NCI-H187 (cell line): ENCODE data around the gene MOB3B.

ENCODE experiments used
- DNase-seq, 2 experiments: peaks; one replicate each; lab custom pipeline; 2025; lab: John Stamatoyannopoulos, UW

MOB3B gene

GRCh38 chr9:27388150-27388549 is 141.5 kb downstream of the MOB3B start:
- no peak for DNase-seq

DNA sequence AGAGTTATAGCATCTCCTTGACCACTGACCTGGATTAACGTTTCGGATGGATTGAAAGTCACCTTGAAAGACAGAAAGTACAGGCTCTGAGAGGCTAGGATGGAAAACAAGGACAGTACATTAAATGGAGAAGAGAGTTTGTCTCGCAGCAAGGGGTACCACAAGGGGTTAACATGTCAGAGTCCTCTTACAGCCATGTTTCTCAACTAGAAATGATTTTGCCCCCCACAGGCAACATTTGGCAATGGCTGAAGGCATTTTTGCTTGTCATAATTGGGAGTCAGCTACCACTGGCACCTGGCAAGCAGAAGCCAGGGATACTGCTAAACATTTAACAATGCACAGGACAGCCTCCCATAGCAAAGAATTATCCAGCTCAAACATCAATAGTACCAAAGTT is 141.9 kb downstream of the MOB3B start:
- DNase-seq = no peak

- no peak for DNase-seq
Observed at GRCh38 chr9:27386571-27387091, 143.0 kb downstream of the MOB3B start.

GRCh38 chr9:27385606-27386322 is 143.8 kb downstream of the MOB3B start:
- DNase-seq = peak; percentile 23 to 65

GRCh38 chr9:27384262-27385014 is 145.2 kb downstream of the MOB3B start:
- no peak for DNase-seq

GRCh38 chr9:27383524-27383923 is 146.1 kb downstream of the MOB3B start:
- no peak for DNase-seq

GRCh38 chr9:27382975-27383374 is 146.6 kb downstream of the MOB3B start:
- DNase-seq = no peak

DNA sequence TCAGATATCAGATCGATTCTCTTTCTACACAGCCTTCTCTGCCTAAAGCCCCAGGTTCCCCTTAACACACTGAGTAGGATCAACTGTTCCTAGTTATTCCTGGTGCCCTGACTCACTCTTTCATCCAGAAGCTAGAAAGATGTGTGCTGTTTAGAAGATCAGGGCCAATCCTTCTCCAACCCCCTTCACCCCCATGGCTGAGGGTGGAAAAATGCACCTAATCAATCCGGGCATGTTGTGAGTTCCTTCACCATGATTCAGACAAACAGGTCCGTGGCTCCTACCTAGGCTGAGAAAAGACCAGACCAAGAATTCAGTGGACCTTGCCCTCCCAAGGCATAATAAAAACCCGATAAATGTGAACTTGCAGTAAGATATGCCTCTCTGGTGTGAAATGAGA is 147.3 kb downstream of the MOB3B start:
- DNase-seq = no peak

- DNase-seq = no peak
Observed at GRCh38 chr9:27379311-27380251, 150.0 kb downstream of the MOB3B start.

DNA sequence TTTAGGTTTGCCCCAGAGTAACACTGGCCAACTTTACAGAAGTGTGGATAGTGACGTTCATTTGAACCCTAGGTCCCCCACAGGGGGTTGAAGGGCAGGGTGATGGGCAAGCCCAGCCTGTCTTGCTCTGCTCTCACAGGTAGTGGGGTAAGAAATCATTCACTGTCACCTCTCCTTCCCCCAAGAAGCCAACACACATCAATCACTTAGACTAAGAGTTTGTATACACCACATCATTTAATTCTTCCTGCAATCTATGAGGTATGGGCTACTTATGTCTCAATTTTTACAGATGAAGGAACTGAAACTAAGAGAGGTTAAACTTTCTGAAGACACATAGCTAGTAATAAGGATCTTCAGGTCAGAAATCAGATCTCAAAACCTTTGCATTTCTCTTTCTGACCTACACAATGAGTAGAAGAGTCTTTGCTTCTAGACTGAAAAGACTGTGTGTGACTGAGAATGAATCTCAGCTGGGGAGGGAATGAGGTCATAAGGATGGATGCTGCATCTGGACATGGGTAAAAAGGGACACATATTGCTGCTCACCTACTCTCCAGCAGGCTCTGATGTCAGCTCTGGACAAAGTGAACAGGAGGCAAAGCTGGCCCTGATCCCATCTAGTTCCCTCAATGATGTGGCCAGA is 151.7 kb downstream of the MOB3B start:
- DNase-seq = no peak

DNA sequence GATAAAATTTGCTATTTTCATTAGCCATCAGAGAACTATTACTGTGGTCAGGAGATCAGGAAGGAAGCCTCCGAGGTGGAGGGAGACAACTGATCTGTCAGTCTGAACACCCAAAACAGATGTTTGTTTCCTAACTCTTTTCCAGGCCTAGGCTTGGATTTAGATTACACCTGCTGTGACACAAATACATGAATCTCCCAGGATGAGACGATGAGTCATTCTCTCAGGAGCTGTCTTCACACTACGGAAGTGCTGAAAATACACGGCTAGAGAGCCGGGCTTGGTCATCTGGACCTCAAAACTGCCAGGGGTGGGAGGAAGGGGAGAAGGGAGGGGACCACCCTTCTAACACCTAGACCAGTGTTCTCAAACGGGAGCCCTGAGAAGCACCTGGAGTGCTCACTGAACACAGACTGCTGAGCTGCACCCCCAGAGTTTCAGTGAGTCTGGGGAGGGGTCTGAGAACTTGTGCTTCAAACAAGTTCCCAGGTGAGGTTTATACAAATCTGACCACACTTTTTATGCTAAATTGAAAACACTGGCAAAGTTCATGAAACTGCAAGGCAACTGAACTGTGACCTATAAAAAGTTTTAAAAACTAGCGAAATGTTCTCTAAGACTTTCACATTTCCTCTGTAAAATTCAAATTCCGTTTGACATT is 152.3 kb downstream of the MOB3B start:
- DNase-seq = no peak

DNA sequence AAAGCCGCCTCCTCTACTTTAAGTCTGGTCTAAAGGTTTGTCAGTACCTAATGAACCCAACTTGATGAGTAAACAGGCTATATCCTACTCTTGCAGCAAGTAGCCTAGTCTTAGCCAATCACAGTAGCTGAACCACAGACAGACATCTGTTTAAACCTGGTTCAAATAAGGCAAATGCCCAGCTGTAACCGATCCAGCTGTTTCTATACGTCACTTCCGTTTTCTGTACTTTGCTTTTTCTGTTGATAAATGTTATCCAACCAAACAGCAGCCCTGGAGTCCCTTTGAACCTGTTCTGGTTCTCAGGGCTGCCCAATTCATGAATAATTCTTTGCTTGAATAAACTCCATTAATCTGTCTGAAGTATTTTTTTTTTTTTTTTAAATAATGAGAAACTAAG is 155.8 kb downstream of the MOB3B start:
- no peak for DNase-seq

DNA sequence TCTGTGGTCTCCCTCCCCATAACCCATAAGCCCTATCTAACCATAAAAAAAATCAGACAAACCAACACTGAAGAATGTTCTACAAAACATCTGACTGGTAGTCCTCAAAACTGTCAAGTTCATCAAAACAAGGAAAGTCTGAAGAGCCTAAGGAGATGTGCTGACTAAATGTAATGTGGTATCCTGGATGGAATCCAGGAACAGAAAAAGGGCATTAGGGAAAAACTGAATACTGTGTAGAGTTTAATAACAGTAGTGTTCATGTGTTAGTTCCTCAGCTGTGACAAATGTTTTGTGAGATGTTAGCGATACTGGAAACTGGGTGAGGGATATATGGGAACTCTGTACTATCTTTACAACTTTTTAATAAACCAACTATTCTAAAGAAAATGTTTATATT is 157.0 kb downstream of the MOB3B start:
- no peak for DNase-seq

GRCh38 chr9:27371382-27371781 is 158.2 kb downstream of the MOB3B start:
- no peak for DNase-seq

- no peak for DNase-seq
Observed at GRCh38 chr9:27369591-27369990, 160.0 kb downstream of the MOB3B start.

- DNase-seq = no peak
Observed at GRCh38 chr9:27368316-27368985, 161.2 kb downstream of the MOB3B start.

- no peak for DNase-seq
Observed at GRCh38 chr9:27367921-27368315, 161.7 kb downstream of the MOB3B start.

DNA sequence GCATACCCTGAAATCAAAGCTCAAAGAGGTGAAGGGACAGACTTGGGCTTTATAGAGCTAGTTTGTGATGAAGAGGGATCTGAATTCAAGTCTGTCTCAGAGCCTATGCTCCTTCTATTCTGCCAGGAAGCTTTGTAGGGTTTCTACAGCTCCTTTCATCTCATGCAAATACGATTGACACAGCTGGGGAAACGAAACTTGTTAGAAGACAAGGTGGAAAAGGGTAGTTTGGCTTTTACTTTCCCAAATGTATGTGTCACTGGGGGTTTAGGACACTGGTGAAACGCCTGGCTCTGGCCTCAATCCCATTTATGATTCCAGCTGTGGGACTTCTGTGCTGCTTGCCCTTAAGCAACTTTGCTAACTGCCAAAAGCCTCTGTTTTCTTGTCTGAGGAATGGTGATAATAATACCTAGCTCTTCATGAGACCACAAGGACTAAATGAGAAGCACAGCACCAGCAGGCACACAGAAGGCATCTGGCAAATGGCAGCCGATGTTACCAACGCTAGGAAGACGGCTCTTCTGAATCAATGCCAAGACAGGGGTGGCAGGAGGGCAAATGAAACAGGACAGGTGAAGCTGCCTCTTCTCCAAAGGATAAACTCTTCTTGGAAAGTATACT is 162.3 kb downstream of the MOB3B start:
- DNase-seq = no peak

- DNase-seq = no peak
Observed at GRCh38 chr9:27365707-27366376, 163.8 kb downstream of the MOB3B start.
